HG03565 (cell line): ENCODE data around the gene CNTFR.

ENCODE experiments used
- ATAC-seq: cut with Tn5 transposase; IDR thresholded peaks from one replicate; pipeline ENCODE4 v1.9.1; 2021; ENCODE audit warnings: mild to moderate bottlenecking, moderate library complexity; ENCODE audit not compliant: unreplicated experiment

CNTFR gene

DNA sequence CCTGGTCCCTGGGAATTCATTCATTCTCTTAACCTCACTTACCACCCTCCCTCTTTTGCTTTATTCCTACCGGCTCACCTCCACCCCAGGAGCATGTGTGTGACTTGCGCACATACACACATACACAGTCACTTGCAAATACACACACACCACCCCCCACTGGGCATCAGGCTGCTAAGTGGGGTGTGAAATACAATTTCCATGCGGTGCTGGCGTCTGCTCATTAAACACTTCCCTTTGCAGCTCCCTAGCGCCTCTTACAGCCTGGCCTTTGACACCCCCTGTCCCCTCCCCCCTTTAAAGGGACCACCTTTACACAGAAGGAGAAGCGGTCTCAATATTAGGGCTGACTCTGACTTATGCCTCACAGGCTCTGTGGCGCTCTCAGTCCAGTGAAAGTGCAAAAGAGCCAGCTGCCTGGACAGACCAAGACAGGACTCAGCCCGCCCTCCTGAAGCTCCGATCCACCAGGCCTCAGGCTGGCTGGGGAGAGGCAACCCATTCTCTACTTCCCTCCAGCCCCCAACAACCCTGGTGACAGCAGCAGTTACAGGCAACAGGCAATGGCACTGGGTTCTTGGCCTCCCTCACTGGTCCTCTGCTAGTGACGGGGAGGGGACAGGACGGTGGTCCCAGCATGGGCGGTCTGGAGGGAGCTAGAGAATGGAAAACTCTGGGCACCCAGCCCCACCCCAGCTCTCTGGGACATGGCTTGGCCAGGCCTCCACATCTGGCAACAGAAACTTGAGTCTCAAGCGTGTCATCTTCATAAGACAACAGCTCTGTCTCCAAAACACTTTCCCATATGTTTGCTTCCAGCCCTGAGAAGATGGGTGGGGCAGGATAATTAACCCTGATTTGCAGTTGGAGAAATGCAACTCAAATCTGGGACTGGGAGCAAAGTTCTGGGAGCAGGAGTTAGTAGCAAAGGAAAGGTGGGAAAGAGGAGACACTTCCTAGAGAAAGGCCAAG, 78.7 kb downstream of the CNTFR start:
- ATAC-seq = no peak

DNA sequence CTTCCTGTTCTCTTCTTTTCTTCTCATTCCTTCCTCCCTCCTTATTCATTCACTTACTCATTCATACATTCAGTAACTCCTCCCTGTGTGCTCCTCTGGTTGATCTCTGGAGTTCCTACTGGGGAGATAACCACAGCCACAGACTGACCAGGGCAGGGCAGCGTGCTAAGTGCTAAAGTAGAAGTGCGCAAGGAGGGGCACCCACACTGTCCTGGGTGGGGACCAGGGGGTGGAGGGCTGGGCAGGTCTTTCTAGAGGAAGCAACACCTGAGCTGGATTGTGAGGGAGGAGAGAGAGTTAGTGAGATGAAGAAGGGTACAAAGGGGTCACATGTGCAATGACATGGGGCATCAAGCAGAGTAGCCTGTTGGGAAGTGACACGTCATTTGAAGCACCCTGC, 80.6 kb downstream of the CNTFR start:
- ATAC-seq = no peak

DNA sequence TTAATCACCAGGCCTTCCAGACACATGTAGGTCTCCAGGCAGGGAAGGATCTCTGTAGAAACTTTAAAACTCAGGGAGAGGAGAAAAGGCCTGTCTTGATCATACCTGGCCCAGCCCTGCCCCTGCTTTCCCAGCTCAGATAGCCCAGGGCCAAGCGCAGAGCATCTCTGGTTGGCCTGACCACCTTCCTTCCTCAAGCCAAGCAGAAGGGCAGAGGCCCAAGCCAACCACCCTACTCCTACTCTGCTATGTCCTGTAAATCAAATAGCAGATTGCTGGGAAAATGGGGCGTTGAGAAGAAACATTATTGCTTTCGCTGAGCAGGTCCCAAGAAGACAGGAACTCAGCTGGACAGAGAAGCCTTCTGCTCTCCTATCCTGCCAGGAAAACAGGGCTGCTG, 81.1 kb downstream of the CNTFR start:
- ATAC-seq = no peak

DNA sequence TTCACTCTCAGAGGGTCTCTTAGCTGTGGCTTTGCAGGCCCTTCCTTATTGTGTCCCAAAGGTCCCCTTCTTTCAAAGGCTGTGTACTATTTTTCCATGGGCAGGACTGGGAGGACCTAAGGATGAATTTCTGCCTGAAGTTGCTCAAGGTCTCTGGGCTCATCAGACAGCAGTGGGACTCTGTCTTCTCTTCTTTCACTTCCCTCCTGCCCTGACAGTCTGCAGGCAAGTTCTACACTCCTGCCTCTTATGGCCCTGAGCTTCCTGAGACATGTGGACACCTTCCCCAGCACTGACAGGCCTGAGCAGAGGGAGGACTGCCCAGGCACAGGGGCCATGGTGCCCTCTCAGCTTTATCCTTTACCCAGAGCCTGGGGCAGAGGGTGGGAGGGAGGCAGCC, 81.6 kb downstream of the CNTFR start:
- ATAC-seq = no peak

DNA sequence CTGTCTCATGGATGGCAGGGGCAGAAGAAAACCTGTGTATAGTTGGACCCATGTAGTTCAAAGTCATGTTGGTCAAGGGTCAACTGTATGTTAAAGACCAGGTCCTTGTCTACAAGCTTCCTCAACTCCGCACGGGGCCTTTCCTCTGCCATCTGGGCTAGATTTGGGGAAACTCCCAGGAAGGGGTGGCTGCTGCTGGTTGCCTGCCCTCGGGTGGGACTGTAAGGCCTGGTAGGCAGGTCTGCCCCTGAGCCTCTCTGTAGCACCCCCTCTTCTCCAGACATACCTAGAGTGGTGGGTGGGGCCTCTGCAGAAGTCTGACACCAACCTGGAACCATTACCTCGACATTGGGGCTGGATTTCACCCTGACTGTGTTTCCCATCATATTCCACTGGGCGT, 82.0 kb downstream of the CNTFR start:
- no peak for ATAC-seq

DNA sequence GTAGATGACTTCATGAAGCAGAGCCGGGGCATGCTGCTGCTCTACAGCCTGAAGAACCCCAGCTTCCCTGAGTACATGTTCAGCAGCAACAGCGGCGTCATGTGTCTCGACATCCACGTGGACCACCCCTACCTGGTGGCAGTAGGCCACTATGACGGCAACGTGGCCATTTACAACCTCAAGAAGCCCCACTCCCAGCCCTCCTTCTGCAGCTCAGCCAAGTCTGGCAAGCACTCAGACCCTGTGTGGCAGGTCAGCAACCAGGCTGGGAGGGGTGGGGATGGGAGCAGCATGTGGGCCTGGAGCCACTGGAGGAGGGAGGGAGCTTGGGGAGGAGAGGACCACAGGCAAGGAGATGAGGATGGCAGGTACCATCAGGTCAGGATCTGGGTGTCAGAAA, 82.9 kb downstream of the CNTFR start:
- no peak for ATAC-seq

DNA sequence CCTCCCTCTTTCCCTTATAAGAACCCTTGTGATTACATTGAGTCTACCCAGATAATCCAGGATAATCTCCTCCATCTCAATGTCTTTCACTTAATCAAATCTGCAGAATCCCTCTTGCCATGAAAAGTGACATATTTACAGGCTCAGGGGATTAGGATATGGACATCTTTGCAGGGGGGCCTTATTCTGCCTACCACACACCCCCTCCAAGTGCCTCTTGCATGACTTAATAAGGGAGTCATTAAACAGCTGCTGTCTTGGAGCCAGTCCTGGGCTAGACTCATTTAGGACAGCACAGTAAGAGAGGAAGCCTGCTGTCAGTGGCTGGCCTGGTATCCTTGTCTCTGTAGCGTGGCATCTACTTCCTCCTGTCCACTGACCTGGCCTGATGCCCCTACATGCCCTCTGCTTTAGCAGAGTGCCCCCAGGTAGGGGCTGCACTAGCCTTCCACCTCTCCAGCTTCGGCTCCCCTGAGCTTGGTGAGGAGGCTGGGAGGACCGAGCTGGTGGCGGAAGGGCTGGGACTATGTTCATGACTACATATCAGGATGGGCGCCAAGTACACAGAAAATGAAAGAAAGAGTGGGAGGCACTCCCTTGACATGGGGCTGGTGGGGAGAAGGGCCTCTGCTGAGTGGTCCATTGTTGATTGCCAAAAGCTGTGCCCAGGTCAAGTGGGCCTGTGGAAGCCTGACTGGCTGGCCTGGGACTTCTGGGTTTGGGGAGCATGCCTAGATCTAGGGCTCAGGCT, 84.0 kb downstream of the CNTFR start:
- ATAC-seq = no peak

DNA sequence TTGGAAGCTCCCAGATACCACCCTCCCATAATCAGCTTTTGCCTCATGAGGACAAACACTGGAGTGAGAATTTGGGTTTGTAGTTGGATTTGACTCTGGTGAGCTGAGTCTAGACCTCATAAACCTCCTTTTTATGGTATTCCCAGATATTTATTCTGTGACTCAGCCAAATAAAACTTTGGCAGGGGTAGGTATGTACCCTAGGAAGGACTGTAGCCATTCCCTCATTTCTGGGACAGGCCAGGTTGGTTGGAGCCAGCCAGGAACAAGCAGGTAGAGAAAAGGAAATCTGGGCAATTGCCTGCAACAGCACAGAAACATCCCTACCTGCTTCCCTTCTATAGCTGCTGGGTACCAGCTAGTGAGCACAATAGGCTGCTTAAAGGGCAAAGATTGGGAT, 86.1 kb downstream of the CNTFR start:
- ATAC-seq = no peak

DNA sequence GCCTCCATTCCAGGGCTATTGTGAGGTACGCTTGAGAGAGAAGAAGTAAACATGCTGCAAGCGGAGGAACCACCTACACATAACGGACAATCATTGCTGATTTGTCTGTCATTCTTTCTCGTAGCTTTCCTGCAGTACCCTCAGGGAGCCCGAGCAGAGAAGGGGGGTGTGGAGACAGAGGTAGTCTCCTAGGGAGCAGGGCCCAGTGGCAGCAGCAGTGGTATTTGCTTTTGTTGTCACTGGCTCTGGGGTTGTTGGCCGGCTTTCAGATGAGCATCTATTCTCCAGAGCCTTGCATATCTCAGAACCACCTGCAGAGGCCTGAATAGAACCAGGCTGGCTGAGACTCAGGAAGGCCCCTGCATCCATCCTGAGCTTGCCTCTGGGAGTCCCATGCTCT, 86.6 kb downstream of the CNTFR start:
- ATAC-seq = no peak

DNA sequence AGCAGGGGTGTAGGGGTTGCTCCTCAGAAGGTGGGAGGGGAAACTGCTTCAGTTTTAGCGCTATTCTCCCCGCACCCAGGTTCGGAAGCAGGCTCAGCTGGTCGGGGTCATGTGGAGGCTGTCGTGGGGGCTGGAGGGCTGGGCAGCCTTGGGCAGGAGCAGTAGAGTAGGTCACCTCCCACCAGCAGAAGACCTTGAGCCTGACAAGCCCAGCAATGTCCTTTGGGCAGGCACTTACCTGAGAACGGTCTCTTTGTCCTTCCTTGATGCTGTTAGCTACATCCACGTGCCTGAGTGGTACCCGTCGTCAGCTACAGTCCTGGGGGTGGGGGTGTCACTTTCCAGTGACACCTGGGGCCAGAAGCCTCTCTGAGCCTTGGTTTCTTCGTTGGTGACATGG, 87.1 kb downstream of the CNTFR start:
- ATAC-seq = no peak

DNA sequence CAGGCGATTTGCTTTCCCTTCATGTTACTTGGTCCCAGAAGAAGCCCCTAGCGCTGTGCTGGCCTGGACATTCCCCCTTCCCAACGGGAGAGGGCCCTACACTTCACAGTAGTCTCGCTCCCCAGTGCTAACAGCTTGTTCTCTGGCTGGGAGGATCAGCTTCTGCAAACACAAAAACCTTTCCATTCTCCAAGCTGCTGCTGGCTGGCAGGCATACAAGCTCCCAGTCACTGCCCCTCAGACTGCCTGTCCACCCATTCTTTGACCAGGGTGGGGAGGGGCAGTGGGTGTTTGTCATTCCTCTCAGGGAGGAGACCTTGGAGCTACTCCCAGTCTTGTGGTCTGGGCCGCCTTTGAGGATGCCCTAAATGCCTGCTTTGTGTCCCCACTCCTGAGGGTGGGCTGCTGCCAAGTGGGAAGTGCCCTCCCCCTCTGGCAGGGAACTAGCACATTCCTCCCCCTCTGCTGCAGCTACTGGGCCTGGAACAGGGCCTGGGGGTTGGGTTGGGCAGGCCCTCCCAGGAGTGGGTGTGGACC, 87.6 kb downstream of the CNTFR start:
- no peak for ATAC-seq
